H9 (cell line): ENCODE results near the gene LINGO1. TPM values are rescaled to one million over a fixed set of nuclear protein-coding genes. Genes with fewer than 3 reads are reported as not detected.

Experiments
- DNase-seq: peaks from one replicate; pipeline ENCODE4 v3.0.0-alpha.2; 2017
- H2AFZ ChIP-seq: one replicate; pipeline ENCODE4 v1.6.1; 2013; ENCODE audit warnings: mild to moderate bottlenecking, low read length, control low read depth, moderate library complexity
- H2AK5ac ChIP-seq: 2 replicates; pipeline ENCODE4 v1.6.1; 2013; ENCODE audit warnings: low read length, control low read depth, mixed read lengths; ENCODE audit not compliant: insufficient read length
- H2BK120ac ChIP-seq: one replicate; pipeline ENCODE4 v1.6.1; 2013; ENCODE audit warnings: low read depth, mild to moderate bottlenecking, low read length, control low read depth, inconsistent platforms; ENCODE audit not compliant: poor library complexity, severe bottlenecking
- H2BK12ac ChIP-seq: 2 replicates; pipeline ENCODE4 v1.6.1; 2013; ENCODE audit warnings: low read length, control low read depth, mixed read lengths, low read depth; ENCODE audit not compliant: insufficient read length
- H2BK15ac ChIP-seq: 2 replicates; pipeline ENCODE4 v1.6.1; 2013; ENCODE audit warnings: low read depth, low read length, control low read depth
- H2BK20ac ChIP-seq: one replicate; pipeline ENCODE4 v1.6.1; 2013; ENCODE audit warnings: low read depth, mild to moderate bottlenecking, low read length, control low read depth, inconsistent platforms; ENCODE audit not compliant: poor library complexity, severe bottlenecking
- H2BK5ac ChIP-seq: 2 replicates; pipeline ENCODE4 v1.6.1; 2013; ENCODE audit warnings: low read length, control low read depth, mixed read lengths; ENCODE audit not compliant: insufficient read length
- H3K14ac ChIP-seq: 2 replicates; pipeline ENCODE4 v1.6.1; 2013; ENCODE audit warnings: low read length, control low read depth; ENCODE audit not compliant: insufficient read depth
- H3K18ac ChIP-seq: 2 replicates; pipeline ENCODE4 v1.6.1; 2013; ENCODE audit warnings: low read depth, mild to moderate bottlenecking, mixed read lengths, low read length, control low read depth; ENCODE audit not compliant: insufficient read length
- H3K23ac ChIP-seq: 2 replicates; pipeline ENCODE4 v1.6.1; 2013; ENCODE audit warnings: low read length, control low read depth, mixed read lengths, low read depth; ENCODE audit not compliant: insufficient read length
- H3K23me2 ChIP-seq: 2 replicates; pipeline ENCODE4 v1.6.1; 2013; ENCODE audit warnings: low read depth, mild to moderate bottlenecking, mixed read lengths, low read length, control low read depth; ENCODE audit not compliant: insufficient read length, poor library complexity, severe bottlenecking
- H3K27ac ChIP-seq: 2 replicates; pipeline ENCODE4 v1.5.1; 2013; ENCODE audit warnings: low read length, control low read depth, mixed read lengths, low read depth; ENCODE audit not compliant: insufficient read length
- H3K27me3 ChIP-seq: 2 replicates; pipeline ENCODE4 v1.6.1; 2013; ENCODE audit warnings: low read length, control low read depth, inconsistent platforms; ENCODE audit not compliant: insufficient read depth
- H3K4ac ChIP-seq: 2 replicates; pipeline ENCODE4 v1.6.1; 2013; ENCODE audit warnings: low read depth, mild to moderate bottlenecking, control low read depth, inconsistent platforms, low read length, moderate library complexity
- H3K4me1 ChIP-seq: 2 replicates; pipeline ENCODE4 v1.6.1; 2013; ENCODE audit warnings: low read length, control low read depth, inconsistent platforms; ENCODE audit not compliant: insufficient read depth
- H3K4me2 ChIP-seq: 2 replicates; pipeline ENCODE4 v1.6.1; 2013; ENCODE audit warnings: low read length, control low read depth, mixed read lengths; ENCODE audit not compliant: insufficient read length, insufficient read depth
- H3K56ac ChIP-seq: 2 replicates; pipeline ENCODE4 v1.6.1; 2013; ENCODE audit warnings: low read depth, mild to moderate bottlenecking, mixed read lengths, low read length, control low read depth; ENCODE audit not compliant: insufficient read length
- H3K79me1 ChIP-seq: 2 replicates; pipeline ENCODE4 v1.6.1; 2013; ENCODE audit warnings: low read depth, mild to moderate bottlenecking, moderate library complexity, low read length, control low read depth, inconsistent platforms; ENCODE audit not compliant: insufficient read depth, poor library complexity, severe bottlenecking
- H3K79me2 ChIP-seq: 2 replicates; pipeline ENCODE4 v1.6.1; 2013; ENCODE audit warnings: low read length, control low read depth, inconsistent platforms; ENCODE audit not compliant: insufficient read depth
- H3K9ac ChIP-seq: 2 replicates; pipeline ENCODE4 v1.6.1; 2013; ENCODE audit warnings: low read length, control low read depth, mixed read lengths; ENCODE audit not compliant: insufficient read length; ENCODE audit errors: extremely low read depth
- H3K9me3 ChIP-seq: one replicate; pipeline ENCODE4 v1.6.1; 2013; ENCODE audit warnings: low read depth, low read length, inconsistent platforms; ENCODE audit not compliant: control insufficient read depth
- H3T11ph ChIP-seq: one replicate; pipeline ENCODE4 v1.6.1; 2013; ENCODE audit warnings: mild to moderate bottlenecking, low read length, control low read depth, inconsistent platforms
- H4K20me1 ChIP-seq: one replicate; pipeline ENCODE4 v1.6.1; 2013; ENCODE audit not compliant: control insufficient read depth, insufficient read length, insufficient read depth
- H4K5ac ChIP-seq: 2 replicates; pipeline ENCODE4 v1.6.1; 2013; ENCODE audit warnings: low read depth, mild to moderate bottlenecking, mixed read lengths, low read length, control low read depth; ENCODE audit not compliant: insufficient read length
- H4K8ac ChIP-seq: replicated peaks from 2 replicates; pipeline ENCODE4 v1.6.1; 2013; ENCODE audit warnings: low read length, control low read depth, mixed read lengths, low read depth; ENCODE audit not compliant: insufficient read length
- H4K91ac ChIP-seq: 2 replicates; pipeline ENCODE4 v1.6.1; 2013; ENCODE audit warnings: low read depth, mild to moderate bottlenecking, moderate library complexity, mixed read lengths, low read length, control low read depth; ENCODE audit not compliant: insufficient read length
- H3K27ac Mint-ChIP-seq, 3 experiments: 2 replicates in 2 of 3; 3 replicates in 1 of 3; pipeline ENCODE4 v1.8.0; 2020 to 2021; ENCODE audit warnings: mixed read lengths in 3 of 3, mild to moderate bottlenecking in 1 of 3, moderate library complexity in 1 of 3
- H3K27me3 Mint-ChIP-seq: 2 replicates; pipeline ENCODE4 v1.8.0; 2021; ENCODE audit warnings: low read depth, mild to moderate bottlenecking, moderate library complexity, mixed read lengths
- H3K36me3 Mint-ChIP-seq, 3 experiments: 2 replicates in 2 of 3; 3 replicates in 1 of 3; pipeline ENCODE4 v1.8.0; 2020 to 2021; ENCODE audit warnings: low read depth in 3 of 3, mixed read lengths in 3 of 3; ENCODE audit not compliant: insufficient read depth in 1 of 3
- H3K4me1 Mint-ChIP-seq, 2 experiments: 2 replicates each; pipeline ENCODE4 v1.8.0; 2020; ENCODE audit warnings: mixed read lengths in 2 of 2
- H3K4me3 Mint-ChIP-seq, 2 experiments: 2 replicates in 1 of 2; 3 replicates in 1 of 2; pipeline ENCODE4 v1.8.0; 2020 to 2021; ENCODE audit warnings: mild to moderate bottlenecking in 2 of 2, mixed read lengths in 2 of 2, moderate library complexity in 1 of 2
- H3K9me3 Mint-ChIP-seq, 2 experiments: 2 replicates in 1 of 2; 3 replicates in 1 of 2; pipeline ENCODE4 v1.8.0; 2020; ENCODE audit warnings: mild to moderate bottlenecking in 2 of 2, mixed read lengths in 2 of 2, moderate library complexity in 1 of 2
- CTCF ChIP-seq: fragments of 200-600 bp; sonication (generic); conservative IDR thresholded peaks from 3 replicates; pipeline ENCODE4 v1.8.0; 2021; ENCODE audit warnings: antibody characterized with exemption, mild to moderate bottlenecking
- WGBS: extraction: QIAGEN DNeasy Blood & Tissue Kit; methylation state at CpG from one replicate; pipeline ENCODE4 v1.1.7; 2013; ENCODE audit warnings: missing lambda C conversion rate, low lambda C conversion rate, mixed read lengths; ENCODE audit not compliant: insufficient read length; ENCODE audit errors: extremely low coverage; 5-methylcytosine and 5-hydroxymethylcytosine counted together
- total RNA-seq: library from RNA; stranded (reverse); gene quantifications from 2 replicates; pipeline ENCODE4 v1.2.1, GENCODE V29; 2021

The LINGO1 gene
- total RNA-seq, 1 experiment from 2014 or later: 41.6 TPM

GRCh38 chr15:77625376-77625775 is 7.3 kb downstream of the LINGO1 start:
- no peak overlapping the region for H3T11ph ChIP-seq
- H4K91ac ChIP-seq: no peak overlapping the region
- H3K27ac ChIP-seq: no peak overlapping the region
- no peak overlapping the region for H2AK5ac ChIP-seq
- no peak overlapping the region for H3K14ac ChIP-seq
- H3K79me1 ChIP-seq: no peaks in the 10 kb centered on the region
- H3K18ac ChIP-seq: no peak overlapping the region
- no peak overlapping the region for H4K8ac ChIP-seq
- H3K9ac ChIP-seq: no peak overlapping the region
- H2AFZ ChIP-seq: no peak overlapping the region
- Mint-ChIP-seq H3K9me3 (no peaks in the 10 kb centered on the region; a peak in 1 of 5 replicates), H3K4me1 (peaks cover 74 to 89% of the 10 kb centered on the region in 2 experiments), H3K36me3 (peaks cover 0 to 11% (median 3%) of the 10 kb centered on the region in 3 experiments; a peak in 4 of 7 replicates), H3K27ac (no peak overlapping the region), H3K27me3 (peaks cover 11% of the 10 kb centered on the region), H3K4me3 (no peak overlapping the region)
- H2BK12ac ChIP-seq: no peak overlapping the region
- no peak overlapping the region for H2BK15ac ChIP-seq
- H4K5ac ChIP-seq: no peak overlapping the region
- H2BK120ac ChIP-seq: no peak overlapping the region
- peaks cover 16% of the 10 kb centered on the region for H3K4me1 ChIP-seq
- H2BK5ac ChIP-seq: no peak overlapping the region
- H3K79me2 ChIP-seq: peaks cover 8% of the 10 kb centered on the region; the same call in 1 of the 2 replicates
- no peak for DNase-seq
- no CpG with 5 or more reads among the region's 3 CpGs for whole genome bisulfite sequencing
- no peak for TF ChIP-seq CTCF
- H3K27me3 ChIP-seq: no peaks in the 10 kb centered on the region
- no peak overlapping the region for H3K23ac ChIP-seq
- H4K20me1 ChIP-seq: peaks cover 2% of the 10 kb centered on the region
- no peak overlapping the region for H3K4ac ChIP-seq
- no peaks in the 10 kb centered on the region for H3K23me2 ChIP-seq
- no peak overlapping the region for H3K4me2 ChIP-seq
- no peaks in the 10 kb centered on the region for H3K9me3 ChIP-seq
- H3K56ac ChIP-seq: no peak overlapping the region
- no peak overlapping the region for H2BK20ac ChIP-seq
